Calu3 (cell line): ENCODE measurements around the gene ITGB7. TPM values are rescaled to one million over a fixed set of nuclear protein-coding genes. Genes with fewer than 3 reads are reported as not detected.

Experiments
- BruUV-seq: library from RNA; stranded (reverse); fragments of 400-500 nt; replicated peaks from 2 replicates; lab custom pipeline; 2021; lab: Mats Ljungman, UMichigan
- CTCF ChIA-PET: fragments of 300-600 bp; sonication (Branson Sonifier 250); formaldehyde crosslinking; loops from one replicate; lab custom pipeline; 2022; ENCODE audit warnings: antibody characterized with exemption; lab: Charles Lee
- DNase-seq: peaks from one replicate; pipeline ENCODE4 v3.0.0; 2022
- H3K27ac Mint-ChIP-seq: one replicate; pipeline ENCODE4 v1.8.0; 2022; ENCODE audit warnings: mixed read lengths; ENCODE audit not compliant: unreplicated experiment
- H3K27me3 Mint-ChIP-seq: one replicate; pipeline ENCODE4 v1.8.0; 2022; ENCODE audit warnings: mixed read lengths; ENCODE audit not compliant: unreplicated experiment
- H3K36me3 Mint-ChIP-seq: one replicate; pipeline ENCODE4 v1.8.0; 2022; ENCODE audit warnings: mild to moderate bottlenecking, moderate library complexity, mixed read lengths; ENCODE audit not compliant: insufficient read depth, unreplicated experiment
- H3K4me1 Mint-ChIP-seq: one replicate; pipeline ENCODE4 v1.8.0; 2022; ENCODE audit warnings: mild to moderate bottlenecking, low read depth, mixed read lengths; ENCODE audit not compliant: unreplicated experiment
- H3K4me3 Mint-ChIP-seq: one replicate; pipeline ENCODE4 v1.8.0; 2022; ENCODE audit warnings: mild to moderate bottlenecking, low read depth, moderate library complexity, mixed read lengths; ENCODE audit not compliant: unreplicated experiment
- H3K9me3 Mint-ChIP-seq: one replicate; pipeline ENCODE4 v1.8.0; 2022; ENCODE audit warnings: low read depth, mixed read lengths; ENCODE audit not compliant: unreplicated experiment
- intact Hi-C: fragments of 100-400 bp; cut with micrococcal nuclease; formaldehyde crosslinking; loops from one replicate; pipeline ENCODE4 v1.10.0; 2022; ENCODE audit not compliant: unreplicated experiment
- total RNA-seq: library from RNA; stranded (reverse); gene quantifications from 2 replicates; pipeline ENCODE4 v1.2.3, GENCODE V29; 2022
- TF ChIP-seq, protein P1 (sequence below): fragments of 200-600 bp; IDR thresholded peaks from one replicate; pipeline ENCODE4 v1.8.0; 2022; ENCODE audit warnings: antibody characterized with exemption; ENCODE audit not compliant: unreplicated experiment

The ITGB7 gene
- total RNA-seq, 1 experiment from 2014 or later, result 4.3 TPM

DNA sequence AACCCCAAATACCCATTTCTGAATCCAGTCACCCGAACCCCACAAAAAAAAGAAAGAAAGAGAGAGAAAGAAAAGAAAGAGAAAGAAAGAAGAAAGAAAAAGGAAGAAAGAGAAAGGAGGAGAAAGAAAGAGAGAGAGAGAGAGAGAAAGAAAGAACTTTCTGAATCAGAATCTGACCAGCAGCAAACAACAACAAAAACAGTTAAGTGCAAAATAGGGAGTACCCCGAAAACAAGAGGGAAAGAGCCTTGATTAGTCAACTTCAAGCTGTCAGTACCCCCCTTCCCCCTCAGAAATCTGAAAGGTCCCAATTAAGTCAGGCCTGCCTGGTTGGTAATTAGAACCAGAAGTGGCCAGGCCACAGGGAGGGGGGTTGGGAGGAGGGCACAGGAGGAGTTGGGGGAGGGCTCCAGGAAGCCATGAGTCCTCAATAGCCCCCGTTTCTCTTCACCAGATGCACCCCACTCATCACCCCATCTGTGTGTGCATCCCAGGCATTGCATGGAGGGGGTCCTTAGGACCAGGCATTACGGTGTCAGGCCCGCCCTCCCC, 15.2 kb upstream of the ITGB7 start:
- Mint-ChIP-seq H3K9me3 (no peaks in the 10 kb centered on the region), H3K4me1 (peaks cover 59% of the 10 kb centered on the region), H3K36me3 (peaks cover 40% of the 10 kb centered on the region), H3K4me3 (peak overlapping the region; percentile 85), H3K27ac (peak overlapping the region; percentile 82), H3K27me3 (no peaks in the 10 kb centered on the region)
- no TSS peak for BruUV-seq
- no peak for DNase-seq
- CTCF ChIA-PET, result no interaction called here
- intact Hi-C loops, result no loop called here
- TF ChIP-seq, protein P1, sequence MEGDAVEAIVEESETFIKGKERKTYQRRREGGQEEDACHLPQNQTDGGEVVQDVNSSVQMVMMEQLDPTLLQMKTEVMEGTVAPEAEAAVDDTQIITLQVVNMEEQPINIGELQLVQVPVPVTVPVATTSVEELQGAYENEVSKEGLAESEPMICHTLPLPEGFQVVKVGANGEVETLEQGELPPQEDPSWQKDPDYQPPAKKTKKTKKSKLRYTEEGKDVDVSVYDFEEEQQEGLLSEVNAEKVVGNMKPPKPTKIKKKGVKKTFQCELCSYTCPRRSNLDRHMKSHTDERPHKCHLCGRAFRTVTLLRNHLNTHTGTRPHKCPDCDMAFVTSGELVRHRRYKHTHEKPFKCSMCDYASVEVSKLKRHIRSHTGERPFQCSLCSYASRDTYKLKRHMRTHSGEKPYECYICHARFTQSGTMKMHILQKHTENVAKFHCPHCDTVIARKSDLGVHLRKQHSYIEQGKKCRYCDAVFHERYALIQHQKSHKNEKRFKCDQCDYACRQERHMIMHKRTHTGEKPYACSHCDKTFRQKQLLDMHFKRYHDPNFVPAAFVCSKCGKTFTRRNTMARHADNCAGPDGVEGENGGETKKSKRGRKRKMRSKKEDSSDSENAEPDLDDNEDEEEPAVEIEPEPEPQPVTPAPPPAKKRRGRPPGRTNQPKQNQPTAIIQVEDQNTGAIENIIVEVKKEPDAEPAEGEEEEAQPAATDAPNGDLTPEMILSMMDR, result no peak

DNA sequence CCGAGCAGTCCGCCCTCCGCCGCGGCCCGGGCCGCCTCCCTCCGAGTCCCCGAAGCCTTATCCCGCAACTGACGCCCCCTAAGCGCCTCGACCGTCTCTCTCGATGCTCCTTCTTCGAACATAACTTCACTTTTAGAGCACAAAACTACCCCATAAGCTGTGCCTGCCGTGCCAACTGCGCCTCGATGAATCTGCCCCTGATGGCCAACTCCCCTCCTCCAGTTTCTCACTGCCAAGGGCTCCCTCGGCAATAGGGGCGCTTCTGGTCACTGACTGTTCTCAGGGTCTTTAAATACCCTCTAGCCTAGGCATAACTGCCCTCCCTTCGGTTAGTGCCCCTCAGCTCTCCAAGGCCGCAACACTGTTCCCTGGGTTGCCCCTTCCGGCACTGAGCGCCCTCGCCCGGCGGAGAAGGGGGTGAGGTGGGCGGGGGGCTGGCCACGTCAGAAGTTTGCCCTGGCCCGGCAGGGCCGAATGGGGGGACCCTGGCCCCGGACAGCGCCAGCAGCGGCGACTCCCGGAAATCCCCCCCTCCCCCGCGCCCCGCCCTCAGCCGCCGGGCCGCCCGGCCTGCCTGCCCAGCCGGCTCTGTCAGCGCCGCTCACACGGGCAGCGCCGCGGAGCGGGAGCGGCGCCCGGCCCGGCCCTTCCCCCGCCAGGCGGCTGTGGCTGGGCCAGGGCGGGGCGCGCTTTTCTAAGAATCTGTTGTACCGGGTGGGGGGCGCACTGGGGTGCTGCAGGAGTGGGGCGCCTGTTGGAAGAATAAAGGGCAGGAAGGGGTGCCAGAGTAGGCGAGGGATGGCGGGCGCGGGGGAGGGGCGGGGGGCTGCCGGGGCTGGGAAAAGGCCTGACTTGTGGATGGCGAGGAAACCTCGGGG, 14.4 kb upstream of the ITGB7 start:
- Mint-ChIP-seq H3K36me3 (peaks cover 40% of the 10 kb centered on the region), H3K4me3 (peak overlapping the region; percentile 85), H3K9me3 (no peaks in the 10 kb centered on the region), H3K4me1 (peaks cover 57% of the 10 kb centered on the region), H3K27me3 (no peaks in the 10 kb centered on the region), H3K27ac (peak overlapping the region; percentile 98)
- CTCF ChIA-PET, result interaction anchor here (0.6 to 1.0 kb wide), 2 partner anchors 9 to 46 kb away, joined by 5 to 8 read pairs; partner anchors contain the start of gene ESPL1
- peak; percentile 74 for DNase-seq
- TF ChIP-seq, protein P1, result no peak
- no TSS peak for BruUV-seq
- intact Hi-C loops, result no loop called here

DNA sequence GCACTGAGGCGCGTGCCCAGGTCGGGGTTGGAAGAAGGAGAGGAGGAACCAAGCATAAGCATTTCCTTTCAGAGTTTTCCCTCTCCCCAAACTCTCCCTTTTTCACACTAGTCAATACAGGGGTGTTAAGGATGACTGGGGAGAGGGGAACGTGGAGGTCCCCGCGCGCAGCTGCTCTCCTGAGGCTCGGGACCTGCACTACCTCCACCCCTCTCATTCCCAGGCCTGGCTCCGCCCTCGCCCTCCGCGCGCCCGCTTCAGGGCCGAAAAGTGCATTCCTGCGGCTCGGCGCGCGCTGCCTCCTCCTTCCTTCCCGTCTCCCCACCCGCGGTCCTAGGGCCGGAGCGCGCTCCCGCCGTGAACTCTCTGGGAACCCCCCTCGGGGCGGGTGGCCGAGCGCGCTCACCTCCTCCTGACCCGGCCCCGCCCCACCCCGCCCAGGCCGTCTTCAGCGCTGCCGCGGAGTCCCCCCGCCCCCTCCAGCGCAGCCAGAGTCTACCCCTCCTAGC, 13.7 kb upstream of the ITGB7 start:
- no TSS peak for BruUV-seq
- no peaks in the 10 kb centered on the region for H3K27me3 Mint-ChIP-seq
- H3K9me3 Mint-ChIP-seq, result no peaks in the 10 kb centered on the region
- CTCF ChIA-PET, result interaction anchor here (1.0 kb wide), 1 partner anchor 47 kb away, joined by 8 read pairs; the partner anchor contains the start of gene ESPL1
- intact Hi-C loops, result no loop called here
- H3K27ac Mint-ChIP-seq, result peak overlapping the region; percentile 98
- TF ChIP-seq, protein P1, result no peak
- peak overlapping the region; percentile 85 for H3K4me3 Mint-ChIP-seq
- DNase-seq, result peak; percentile 92
- peaks cover 40% of the 10 kb centered on the region for H3K36me3 Mint-ChIP-seq
- H3K4me1 Mint-ChIP-seq, result peaks cover 62% of the 10 kb centered on the region

DNA sequence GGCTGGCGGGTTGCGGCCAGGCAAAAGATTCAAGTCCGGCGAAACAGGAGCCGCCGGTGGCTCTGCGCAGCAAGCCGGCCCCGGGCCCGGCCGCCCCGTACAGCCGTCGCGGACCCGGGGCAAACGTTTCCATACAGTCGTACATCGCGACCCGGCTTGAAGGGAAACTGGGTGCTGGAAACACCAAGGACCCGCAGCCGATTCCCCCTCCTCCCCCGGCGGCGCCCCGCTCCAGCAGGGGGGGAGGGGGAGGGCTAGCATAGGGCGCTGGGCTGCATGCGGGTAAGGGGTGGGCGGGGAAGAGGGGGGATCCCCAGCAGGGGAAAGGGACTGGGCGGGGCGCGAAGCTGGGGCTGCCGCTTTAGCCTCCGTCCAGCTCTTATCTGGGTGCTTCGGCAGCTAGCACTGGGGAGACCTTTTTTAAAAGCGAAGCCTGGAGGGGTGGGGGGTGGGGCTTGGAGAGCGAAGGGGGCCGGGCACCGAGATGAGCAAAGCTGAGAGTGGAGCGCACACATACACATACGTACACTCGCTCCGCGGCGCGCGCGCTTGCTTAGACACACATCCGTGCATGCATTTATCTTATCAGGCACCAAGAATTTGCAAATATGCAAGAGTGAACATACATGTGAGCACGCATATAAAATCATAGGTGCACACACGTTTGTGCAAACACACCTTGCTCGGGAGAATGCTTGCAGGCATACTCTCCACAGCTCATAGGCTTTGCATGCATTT, 13.1 kb upstream of the ITGB7 start:
- intact Hi-C loops, result no loop called here
- Mint-ChIP-seq H3K9me3 (no peaks in the 10 kb centered on the region), H3K4me3 (peak overlapping the region; percentile 85), H3K36me3 (peaks cover 41% of the 10 kb centered on the region), H3K27ac (peak overlapping the region; percentile 98), H3K27me3 (no peaks in the 10 kb centered on the region), H3K4me1 (peaks cover 56% of the 10 kb centered on the region)
- TF ChIP-seq, protein P1, result no peak
- CTCF ChIA-PET, result no interaction called here
- no peak for DNase-seq
- BruUV-seq, result no TSS peak
